NB4 (cell line): ENCODE data around the gene UNC13D.
A peak's percentile ranks its signal among the peaks of the same experiment; 100 is the strongest.

Experiments
- DNase-seq: peaks from one replicate; pipeline ENCODE4 v3.0.0; 2010; ENCODE audit warnings: low read depth
- H3K4me3 ChIP-seq: one replicate; pipeline ENCODE4 v1.5.1; 2011; ENCODE audit warnings: mild to moderate bottlenecking, low read depth, low read length, moderate library complexity
- MYC ChIP-seq: IDR thresholded peaks from 2 replicates; pipeline ENCODE4 v1.6.1; 2011; ENCODE audit warnings: low read depth, low read length
- POLR2A ChIP-seq: IDR thresholded peaks from 2 replicates; pipeline ENCODE4 v1.6.1; 2011; ENCODE audit warnings: mild to moderate bottlenecking; ENCODE audit not compliant: insufficient read length; ENCODE audit errors: extremely low read depth
- TF ChIP-seq, protein P1 (sequence below): IDR thresholded peaks from one replicate; pipeline ENCODE4 v1.5.1; 2012; ENCODE audit warnings: low read depth, low read length
- TF ChIP-seq, protein P2 (sequence below): IDR thresholded peaks from 2 replicates; pipeline ENCODE4 v1.6.1; 2011; ENCODE audit warnings: low read depth, low read length

The UNC13D gene

DNA sequence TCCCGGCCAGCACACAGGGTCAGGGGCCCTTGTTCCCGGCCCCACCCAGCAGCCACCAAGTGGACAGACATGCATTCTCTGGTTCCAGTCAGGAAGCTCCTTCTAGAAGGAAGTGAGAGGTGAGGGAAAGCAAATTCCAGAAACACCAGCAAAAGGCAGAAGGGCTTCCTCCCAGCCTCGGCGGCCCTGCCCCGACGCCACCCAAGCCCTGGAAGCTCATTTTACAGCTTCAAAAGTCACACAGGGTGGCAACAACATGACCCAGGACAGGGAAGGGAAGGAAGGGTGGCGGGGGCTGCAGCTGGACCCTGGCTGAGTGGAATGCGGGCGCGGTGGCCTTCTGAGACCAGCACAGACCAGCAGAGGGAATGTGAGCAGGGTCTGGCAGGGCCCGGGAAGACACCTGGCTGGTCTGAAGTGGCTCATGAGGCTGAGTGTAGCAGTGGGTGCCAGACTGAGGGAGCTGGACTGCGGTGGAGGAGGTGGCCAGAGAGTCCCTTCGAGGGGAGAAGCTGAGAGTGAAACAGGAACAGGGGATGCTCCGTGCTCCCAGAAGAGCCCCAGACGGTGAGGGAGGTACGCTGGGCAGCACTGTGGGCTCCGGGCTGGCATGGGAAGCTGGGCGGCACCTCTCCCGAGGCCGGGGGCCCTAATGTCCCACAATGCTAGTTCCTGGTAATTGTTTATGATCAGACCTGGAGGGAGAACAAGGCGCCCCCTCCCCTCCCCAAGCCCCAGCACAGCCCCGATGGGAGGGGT is 1.9 kb upstream of the UNC13D start:
- TF ChIP-seq, protein P1, sequence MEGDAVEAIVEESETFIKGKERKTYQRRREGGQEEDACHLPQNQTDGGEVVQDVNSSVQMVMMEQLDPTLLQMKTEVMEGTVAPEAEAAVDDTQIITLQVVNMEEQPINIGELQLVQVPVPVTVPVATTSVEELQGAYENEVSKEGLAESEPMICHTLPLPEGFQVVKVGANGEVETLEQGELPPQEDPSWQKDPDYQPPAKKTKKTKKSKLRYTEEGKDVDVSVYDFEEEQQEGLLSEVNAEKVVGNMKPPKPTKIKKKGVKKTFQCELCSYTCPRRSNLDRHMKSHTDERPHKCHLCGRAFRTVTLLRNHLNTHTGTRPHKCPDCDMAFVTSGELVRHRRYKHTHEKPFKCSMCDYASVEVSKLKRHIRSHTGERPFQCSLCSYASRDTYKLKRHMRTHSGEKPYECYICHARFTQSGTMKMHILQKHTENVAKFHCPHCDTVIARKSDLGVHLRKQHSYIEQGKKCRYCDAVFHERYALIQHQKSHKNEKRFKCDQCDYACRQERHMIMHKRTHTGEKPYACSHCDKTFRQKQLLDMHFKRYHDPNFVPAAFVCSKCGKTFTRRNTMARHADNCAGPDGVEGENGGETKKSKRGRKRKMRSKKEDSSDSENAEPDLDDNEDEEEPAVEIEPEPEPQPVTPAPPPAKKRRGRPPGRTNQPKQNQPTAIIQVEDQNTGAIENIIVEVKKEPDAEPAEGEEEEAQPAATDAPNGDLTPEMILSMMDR, result no peak
- no peak for TF ChIP-seq POLR2A
- TF ChIP-seq, protein P2, sequence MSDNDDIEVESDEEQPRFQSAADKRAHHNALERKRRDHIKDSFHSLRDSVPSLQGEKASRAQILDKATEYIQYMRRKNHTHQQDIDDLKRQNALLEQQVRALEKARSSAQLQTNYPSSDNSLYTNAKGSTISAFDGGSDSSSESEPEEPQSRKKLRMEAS, result no peak
- no peak for TF ChIP-seq MYC
- DNase-seq, result no peak
- H3K4me3 ChIP-seq, result peak overlapping the region; percentile 9

DNA sequence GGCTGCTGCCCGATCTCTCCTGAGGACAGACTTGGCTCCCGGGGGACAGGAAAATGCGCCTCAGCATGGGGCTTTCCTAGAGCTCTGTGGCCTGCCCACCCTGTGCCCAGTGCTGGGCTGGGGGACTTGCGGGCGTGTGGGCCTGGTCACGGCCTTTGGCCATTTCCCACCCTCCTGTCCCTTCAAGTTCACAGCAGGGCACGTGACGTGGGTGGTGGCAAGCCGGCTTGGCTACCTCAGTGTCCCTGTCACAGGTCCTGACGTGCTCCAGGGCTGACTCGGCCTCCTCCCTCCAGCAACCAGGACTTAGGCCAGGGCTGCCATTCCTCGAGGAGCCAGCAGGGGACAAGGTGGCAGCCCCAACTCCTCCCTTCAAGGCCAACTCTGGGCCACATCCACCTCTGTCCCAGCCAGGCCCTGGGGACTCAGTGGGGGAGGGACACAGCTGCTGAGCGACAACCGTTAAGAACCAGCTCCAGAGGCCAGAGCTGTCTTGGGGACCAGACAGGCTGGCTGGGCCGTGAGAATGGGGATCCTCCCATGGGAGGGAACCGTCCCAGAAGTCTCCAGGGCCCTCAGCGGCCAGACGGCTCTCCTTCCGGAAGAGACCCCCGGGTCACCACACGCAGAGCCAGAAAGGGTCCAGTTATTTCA is 981 bp upstream of the UNC13D start:
- H3K4me3 ChIP-seq, result peak overlapping the region; percentile 75
- TF ChIP-seq, protein P2, result peak; percentile 75
- TF ChIP-seq, protein P1, result peak; percentile 80
- TF ChIP-seq POLR2A (peak; percentile 41), MYC (peak; percentile 85)
- DNase-seq, result peak; percentile 98

DNA sequence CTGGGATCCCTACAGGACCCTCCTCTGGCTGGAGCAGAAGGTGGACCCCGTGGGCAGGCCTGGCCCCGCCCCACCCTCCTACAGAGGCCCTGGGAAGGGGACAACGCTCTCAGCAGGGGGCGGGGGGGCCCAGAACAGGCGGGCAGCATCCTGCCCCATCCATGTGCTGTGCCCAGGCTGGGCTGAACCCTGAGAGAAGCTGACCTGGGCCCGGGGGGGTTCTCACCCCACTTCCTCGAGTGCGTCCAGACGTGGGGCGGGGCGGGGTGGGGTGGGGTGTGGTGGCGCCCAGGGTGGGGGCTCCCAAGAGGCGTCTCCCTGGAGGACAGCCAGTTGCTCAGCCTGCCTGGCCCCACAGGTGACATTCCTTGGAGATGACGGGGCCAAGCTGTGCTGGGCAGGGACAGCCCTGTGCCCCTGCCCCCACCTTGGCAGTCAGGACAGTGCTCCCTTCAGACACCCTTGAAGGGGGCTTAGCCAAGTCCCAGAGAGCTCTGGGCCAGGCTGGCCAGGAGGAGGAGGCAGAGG is 390 bp upstream of the UNC13D start:
- peak overlapping the region; percentile 75 for H3K4me3 ChIP-seq
- TF ChIP-seq, protein P2, result no peak
- TF ChIP-seq MYC (no peak), POLR2A (no peak)
- TF ChIP-seq, protein P1, result no peak
- DNase-seq, result no peak

DNA sequence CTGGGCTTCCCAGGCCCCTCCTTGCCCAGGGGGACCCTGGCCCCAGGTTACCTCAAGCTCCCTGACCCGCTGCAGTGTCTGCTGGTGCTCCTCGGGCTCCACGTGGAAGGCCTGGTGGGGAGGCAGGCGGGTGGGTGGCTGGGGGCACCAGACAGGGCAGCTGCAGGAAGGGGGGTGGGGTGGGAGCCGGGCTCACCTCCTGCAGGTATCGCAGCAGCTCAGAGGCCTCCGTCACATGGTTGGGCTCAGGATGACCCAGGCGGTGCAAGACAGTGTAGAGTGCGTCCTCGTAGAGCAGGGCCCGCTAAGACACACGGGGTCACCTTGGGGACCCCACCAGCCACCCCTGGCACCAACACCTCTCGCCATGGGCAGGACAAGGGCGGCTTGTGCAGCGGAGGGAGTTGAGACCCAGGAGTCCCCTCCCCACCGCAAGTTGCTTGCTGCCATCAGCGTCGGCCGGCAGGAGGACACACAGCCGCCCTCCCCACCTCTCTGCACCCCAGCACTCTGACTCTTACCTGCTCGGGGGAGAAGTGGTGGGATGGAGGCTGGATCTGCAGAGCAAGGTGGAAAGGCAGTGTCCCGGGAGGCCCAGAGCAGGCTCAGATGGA is 1.1 kb downstream of the UNC13D start:
- H3K4me3 ChIP-seq, result peak overlapping the region; percentile 75
- no peak for DNase-seq
- TF ChIP-seq, protein P1, result no peak
- TF ChIP-seq POLR2A (no peak), MYC (no peak)
- TF ChIP-seq, protein P2, result no peak

DNA sequence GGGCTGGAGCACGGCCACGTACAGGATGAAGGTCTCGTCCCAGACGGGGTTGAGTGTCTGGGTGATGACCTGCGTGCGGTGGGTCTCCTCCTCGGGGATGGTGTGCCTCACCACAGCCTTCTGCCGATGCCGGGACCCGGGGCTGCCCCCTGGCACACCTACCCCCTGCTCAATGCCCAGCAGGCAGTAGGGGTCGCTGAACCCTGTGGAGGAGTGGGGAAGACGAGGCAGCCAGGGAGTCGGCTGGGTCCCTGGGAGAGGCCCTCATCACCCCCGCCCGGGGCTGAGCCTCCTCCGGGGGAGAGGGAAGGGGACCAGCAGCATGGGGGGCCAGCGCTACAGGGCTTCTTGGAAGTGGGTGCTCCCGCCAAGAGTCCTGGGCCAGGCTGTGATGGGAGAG is 1.8 kb downstream of the UNC13D start:
- no peak for DNase-seq
- H3K4me3 ChIP-seq, result no peak overlapping the region
- TF ChIP-seq MYC (no peak), POLR2A (no peak)
- TF ChIP-seq, protein P1, result no peak
- TF ChIP-seq, protein P2, result no peak
